ENCODE measurements around the gene RAD1. TPM values are rescaled to one million over a fixed set of nuclear protein-coding genes. Genes with fewer than 3 reads are reported as not detected.

The RAD1 gene
- total RNA-seq, 1 experiment from 2014 or later, result 24.8 TPM

GRCh38 chr5:34868791-34869190 lies 46.5 kb downstream of the RAD1 start:
- BruUV-seq (replicated peaks), result no TSS peak
- DNase-seq (ENCODE audit: low read depth, low spot score) (no peak), ATAC-seq (no peak)
- POLR2A ChIA-PET, result no interaction called here
- no peaks in the 10 kb centered on the region for H3K36me3 ChIP-seq (ENCODE audit: control insufficient read depth in 1 of 2, insufficient read depth in 2 of 2, low read length in 2 of 2)
- no peak overlapping the region for H3K4me2 ChIP-seq (ENCODE audit: low read length)
- intact Hi-C loops (cut with micrococcal nuclease), result no loop called here
- no peak for TF ChIP-seq ZNF274 (IDR thresholded peaks at IDR 0.05; ENCODE audit: low read depth, low read length)
- no peak for TF ChIP-seq ZFX (IDR thresholded peaks at IDR 0.05)
- TF ChIP-seq CTCF (IDR thresholded peaks at IDR 0.05 in 2 of 3, conservative IDR thresholded peaks at IDR 0.05 in 1 of 3; ENCODE audit: borderline replicate concordance in 1 of 3, insufficient read depth in 1 of 3, low read depth in 2 of 3, low read length in 2 of 3), result no peak
- TF ChIP-seq REST (IDR thresholded peaks at IDR 0.05; ENCODE audit: low read depth), result no peak
- no peak for TF ChIP-seq JUND (IDR thresholded peaks at IDR 0.05)
- no peak for TF ChIP-seq SRF (IDR thresholded peaks at IDR 0.05; ENCODE audit: low read depth)
- no peak for TF ChIP-seq POLR2AphosphoS5 (IDR thresholded peaks at IDR 0.05; ENCODE audit: low read depth, low read length)
- TF ChIP-seq SP1 (IDR thresholded peaks at IDR 0.05; ENCODE audit: low read depth), result no peak
- no peak for TF ChIP-seq ATF3 (IDR thresholded peaks at IDR 0.05)
- TF ChIP-seq EGR1 (IDR thresholded peaks at IDR 0.05; ENCODE audit: low read depth), result no peak
- TF ChIP-seq MAX (IDR thresholded peaks at IDR 0.05), result no peak
- TF ChIP-seq TCF7L2 (IDR thresholded peaks at IDR 0.05; ENCODE audit: borderline replicate concordance, extremely low read depth, insufficient read depth, insufficient read length), result no peak
- TF ChIP-seq FOSL1 (IDR thresholded peaks at IDR 0.05; ENCODE audit: low read depth), result no peak
- no peak for TF ChIP-seq POLR2A (IDR thresholded peaks at IDR 0.05; ENCODE audit: borderline replicate concordance, extremely low read depth, insufficient read depth, insufficient read length)
- no peak for TF ChIP-seq CBX3 (IDR thresholded peaks at IDR 0.05; ENCODE audit: low read depth)
- TF ChIP-seq ELF1 (IDR thresholded peaks at IDR 0.05; ENCODE audit: borderline replicate concordance, low read depth), result no peak
- TF ChIP-seq EZH2 (IDR thresholded peaks at IDR 0.05), result no peak
- H3K4me3 ChIP-seq (replicated peaks in 1 of 2; ENCODE audit: low read depth in 1 of 2, low read length in 2 of 2), result no peak overlapping the region
- no peaks in the 10 kb centered on the region for H4K20me1 ChIP-seq (ENCODE audit: insufficient read depth)
- no peaks in the 10 kb centered on the region for H3K4me1 ChIP-seq (ENCODE audit: control insufficient read depth in 1 of 2, insufficient read depth in 2 of 2, low read length in 2 of 2)
- no peaks in the 10 kb centered on the region for H3K9me2 ChIP-seq (ENCODE audit: insufficient read depth)
- no peaks in the 10 kb centered on the region for H3K79me2 ChIP-seq (ENCODE audit: insufficient read depth, low read length)
- H3K9ac ChIP-seq (ENCODE audit: low read length), result no peak overlapping the region
- no peak overlapping the region for H3K27ac ChIP-seq (ENCODE audit: low read depth, low read length)
- no peaks in the 10 kb centered on the region for H3K9me3 ChIP-seq (ENCODE audit: control insufficient read depth in 1 of 2, insufficient read depth in 1 of 2, low read depth in 1 of 2, low read length in 2 of 2)
- RAD21 ChIA-PET (ENCODE audit: low non-redundant PET in 1 of 2, low total read pairs in 2 of 2, uncharacterized antibody in 2 of 2, unreplicated experiment in 2 of 2), result no interaction called here
- CTCF ChIA-PET, result no interaction called here
- no peaks in the 10 kb centered on the region for H3K27me3 ChIP-seq (ENCODE audit: insufficient read depth, low read length)
- H2AFZ ChIP-seq (ENCODE audit: low read depth, low read length, poor library complexity, severe bottlenecking), result no peak overlapping the region

Measured in HCT116 (cell line).